H1 (cell line): ENCODE measurements around the gene IQCN. TPM values are rescaled to one million over a fixed set of nuclear protein-coding genes. Genes with fewer than 3 reads are reported as not detected.

Experiments used
- CTCF ChIA-PET: fragments of 300-600 bp; sonication (Branson Sonifier 250); formaldehyde crosslinking; loops from one replicate; lab custom pipeline; 2021; ENCODE audit not compliant: partially characterized antibody; lab: Charles Lee
- POLR2A ChIA-PET: fragments of 300-600 bp; sonication (Branson Sonifier 250); formaldehyde crosslinking; loops from one replicate; lab custom pipeline; 2021; ENCODE audit warnings: inconsistent platforms; ENCODE audit not compliant: partially characterized antibody; lab: Charles Lee
- DNase-seq, 2 experiments: peaks; one replicate each; pipeline versions ENCODE4 v3.0.0 to v3.0.0-alpha.2; 2010 to 2022; ENCODE audit warnings: low spot score in 2 of 2, low read depth in 1 of 2, mixed read lengths in 1 of 2
- FAIRE-seq: peaks from 2 replicates; lab custom pipeline; 2011; peaks lifted over from hg19 to GRCh38; lab: Jason Lieb, UNC
- H2AFZ ChIP-seq: 2 replicates; pipeline ENCODE4 v1.8.1; 2012; ENCODE audit warnings: low read length, inconsistent platforms
- H2AK5ac ChIP-seq: 2 replicates; pipeline ENCODE4 v1.6.1; 2013; ENCODE audit warnings: low read depth, low read length
- H2BK120ac ChIP-seq: replicated peaks from 2 replicates; pipeline ENCODE3; 2013; ENCODE audit warnings: low read depth, low read length, inconsistent platforms
- H2BK12ac ChIP-seq: 2 replicates; pipeline ENCODE4 v1.6.1; 2013; ENCODE audit warnings: low read depth, low read length
- H2BK15ac ChIP-seq: 2 replicates; pipeline ENCODE4 v1.6.1; 2013; ENCODE audit warnings: low read length
- H2BK20ac ChIP-seq: 2 replicates; pipeline ENCODE4 v1.6.1; 2013; ENCODE audit warnings: low read length
- H2BK5ac ChIP-seq: 2 replicates; pipeline ENCODE4 v1.6.1; 2013; ENCODE audit warnings: low read depth, low read length
- H3K14ac ChIP-seq: 2 replicates; pipeline ENCODE4 v1.6.1; 2013; ENCODE audit warnings: inconsistent platforms; ENCODE audit not compliant: insufficient read length
- H3K18ac ChIP-seq: 2 replicates; pipeline ENCODE4 v1.6.1; 2013; ENCODE audit warnings: low read length; ENCODE audit errors: extremely low read depth
- H3K23ac ChIP-seq: 2 replicates; pipeline ENCODE4 v1.6.1; 2013; ENCODE audit warnings: inconsistent platforms; ENCODE audit not compliant: insufficient read length
- H3K23me2 ChIP-seq: 2 replicates; pipeline ENCODE4 v1.6.1; 2013; ENCODE audit warnings: low read depth, low read length
- H3K27ac ChIP-seq: 2 replicates; pipeline ENCODE4 v1.6.1; 2011; ENCODE audit warnings: low read depth, low read length, inconsistent platforms
- H3K27me3 ChIP-seq, 4 experiments: replicated peaks in 1 of 4; 1 replicate in 1 of 4; 2 replicates in 3 of 4; pipeline versions ENCODE4 v1.6.1 to v1.8.1; 2011 to 2013; ENCODE audit warnings: low read length in 3 of 4, mild to moderate bottlenecking in 3 of 4, inconsistent platforms in 2 of 4, mixed read lengths in 2 of 4, moderate library complexity in 1 of 4; ENCODE audit not compliant: control insufficient read depth in 3 of 4, insufficient read depth in 3 of 4; ENCODE audit errors: extremely low read depth in 1 of 4
- H3K36me3 ChIP-seq, 4 experiments: 2 replicates each; pipeline versions ENCODE4 v1.6.1 to v1.8.1; 2011 to 2013; ENCODE audit warnings: mild to moderate bottlenecking in 4 of 4, low read length in 3 of 4, moderate library complexity in 2 of 4, control low read depth in 1 of 4, inconsistent platforms in 1 of 4; ENCODE audit not compliant: insufficient read depth in 4 of 4, control insufficient read depth in 2 of 4
- H3K4ac ChIP-seq: replicated peaks from 2 replicates; pipeline ENCODE3; 2013; ENCODE audit warnings: low read length, low read depth, mixed read lengths, inconsistent platforms; ENCODE audit not compliant: insufficient read length
- H3K4me1 ChIP-seq, 4 experiments: replicated peaks in 1 of 4; 1 replicate in 1 of 4; 2 replicates in 3 of 4; pipeline versions ENCODE4 v1.6.1 to v1.8.1; 2011 to 2013; ENCODE audit warnings: low read length in 3 of 4, inconsistent platforms in 2 of 4, mixed read lengths in 1 of 4; ENCODE audit not compliant: insufficient read depth in 4 of 4, control insufficient read depth in 3 of 4
- H3K4me2 ChIP-seq, 2 experiments: 2 replicates each; pipeline versions ENCODE4 v1.6.1 to v1.8.1; 2011 to 2013; ENCODE audit warnings: low read depth in 2 of 2, low read length in 2 of 2, control low read depth in 1 of 2, inconsistent platforms in 1 of 2, mild to moderate bottlenecking in 1 of 2; ENCODE audit not compliant: insufficient read depth in 1 of 2
- H3K4me3 ChIP-seq, 4 experiments: fragments of 200-600, 300-600 bp in 1 of 4; sonication (generic), shearing (Covaris generic), sonication (Bioruptor Twin) in 1 of 4; 2 replicates each; pipeline versions ENCODE4 v1.5.1 to v1.8.1; 2011 to 2016; ENCODE audit warnings: low read length in 4 of 4, low read depth in 3 of 4, control low read depth in 2 of 4, inconsistent platforms in 2 of 4, mild to moderate bottlenecking in 2 of 4, mixed read lengths in 1 of 4, moderate library complexity in 1 of 4; ENCODE audit not compliant: insufficient read depth in 2 of 4; ENCODE audit errors: extremely low read depth in 1 of 4
- H3K56ac ChIP-seq: replicated peaks from 2 replicates; pipeline ENCODE3; 2013; ENCODE audit warnings: low read depth, mild to moderate bottlenecking, mixed read lengths, low read length, inconsistent platforms; ENCODE audit not compliant: insufficient read length
- H3K79me1 ChIP-seq: 2 replicates; pipeline ENCODE4 v1.6.1; 2013; ENCODE audit warnings: low read depth, low read length, control low read depth
- H3K79me2 ChIP-seq, 2 experiments: 2 replicates each; pipeline versions ENCODE4 v1.6.1 to v1.8.1; 2012 to 2013; ENCODE audit warnings: low read length in 2 of 2, mild to moderate bottlenecking in 2 of 2, inconsistent platforms in 1 of 2; ENCODE audit not compliant: insufficient read depth in 2 of 2, control insufficient read depth in 1 of 2
- H3K9ac ChIP-seq, 4 experiments: replicated peaks in 1 of 4; 1 replicate in 1 of 4; 2 replicates in 3 of 4; pipeline versions ENCODE4 v1.6.1 to v1.8.1; 2011 to 2013; ENCODE audit warnings: low read depth in 3 of 4, low read length in 3 of 4, control low read depth in 2 of 4, mild to moderate bottlenecking in 2 of 4, moderate library complexity in 2 of 4, inconsistent platforms in 1 of 4; ENCODE audit errors: extremely low read depth in 1 of 4
- H3K9me3 ChIP-seq, 2 experiments: 2 replicates each; pipeline versions ENCODE4 v1.6.1 to v1.8.1; 2012 to 2013; ENCODE audit warnings: mild to moderate bottlenecking in 2 of 2, moderate library complexity in 2 of 2, control low read depth in 1 of 2, inconsistent platforms in 1 of 2, low read depth in 1 of 2, low read length in 1 of 2, mixed read lengths in 1 of 2; ENCODE audit not compliant: insufficient read depth in 2 of 2
- H4K20me1 ChIP-seq, 2 experiments: replicated peaks in 1 of 2; 2 replicates each; pipeline versions ENCODE3 to v1.8.1; 2011 to 2013; ENCODE audit warnings: inconsistent platforms in 2 of 2, low read length in 2 of 2, mild to moderate bottlenecking in 1 of 2; ENCODE audit not compliant: insufficient read depth in 2 of 2, control insufficient read depth in 1 of 2
- H4K5ac ChIP-seq: 2 replicates; pipeline ENCODE4 v1.6.1; 2013; ENCODE audit warnings: low read length, low read depth, mixed read lengths, inconsistent platforms; ENCODE audit not compliant: insufficient read length
- H4K8ac ChIP-seq: 2 replicates; pipeline ENCODE4 v1.8.0; 2013; ENCODE audit warnings: mild to moderate bottlenecking, moderate library complexity, low read length, inconsistent platforms; ENCODE audit not compliant: insufficient read depth; ENCODE audit errors: extremely low read depth
- H4K91ac ChIP-seq: replicated peaks from 2 replicates; pipeline ENCODE3; 2013; ENCODE audit warnings: low read length, mixed read lengths, inconsistent platforms; ENCODE audit not compliant: insufficient read length
- BACH1 ChIP-seq: IDR thresholded peaks from 2 replicates; pipeline ENCODE4 v1.6.1; 2012; ENCODE audit warnings: low read length, improper control_type of control experiment
- JUND ChIP-seq: IDR thresholded peaks from 2 replicates; pipeline ENCODE4 v1.6.1; 2011; ENCODE audit warnings: mild to moderate bottlenecking, improper control_type of control experiment, low read length
- MAFK ChIP-seq: IDR thresholded peaks from 2 replicates; pipeline ENCODE4 v1.6.1; 2012; ENCODE audit warnings: low read depth, mild to moderate bottlenecking, improper control_type of control experiment, low read length
- POLR2A ChIP-seq, 2 experiments: IDR thresholded peaks; 1 replicate in 1 of 2; 2 replicates in 1 of 2; pipeline ENCODE4 v1.6.1; 2011; ENCODE audit warnings: low read depth in 2 of 2, low read length in 2 of 2, mild to moderate bottlenecking in 2 of 2; ENCODE audit errors: control extremely low read depth in 1 of 2
- POU5F1 ChIP-seq: IDR thresholded peaks from 2 replicates; pipeline ENCODE4 v1.6.1; 2011; ENCODE audit warnings: low read depth, mild to moderate bottlenecking, low read length, moderate library complexity
- SIN3A ChIP-seq, 2 experiments: IDR thresholded peaks in 1 of 2; conservative IDR thresholded peaks in 1 of 2; 2 replicates each; pipeline ENCODE4 v1.6.1; 2011 to 2012; ENCODE audit warnings: low read length in 2 of 2, improper control_type of control experiment in 1 of 2, low read depth in 1 of 2, mild to moderate bottlenecking in 1 of 2
- SIX5 ChIP-seq: IDR thresholded peaks from 2 replicates; pipeline ENCODE4 v1.6.1; 2011; ENCODE audit warnings: mild to moderate bottlenecking, low read depth, low read length
- SP1 ChIP-seq: IDR thresholded peaks from 2 replicates; pipeline ENCODE4 v1.6.1; 2011; ENCODE audit warnings: low read depth, low read length
- TAF1 ChIP-seq: IDR thresholded peaks from 2 replicates; pipeline ENCODE4 v1.6.1; 2011; ENCODE audit warnings: mild to moderate bottlenecking, low read depth, low read length
- TBP ChIP-seq: IDR thresholded peaks from 2 replicates; pipeline ENCODE4 v1.6.1; 2011; ENCODE audit warnings: low read depth, low read length, improper control_type of control experiment
- WGBS, 2 experiments: shearing (Covaris generic) in 1 of 2; methylation state at CpG; one replicate each; pipeline versions ENCODE4 v1.1.6 to v1.1.7; 2013 to 2015; ENCODE audit warnings: low lambda C conversion rate in 2 of 2, mixed read lengths in 2 of 2, inconsistent platforms in 1 of 2, low coverage in 1 of 2, missing lambda C conversion rate in 1 of 2; ENCODE audit not compliant: insufficient replicate concordance in 2 of 2, insufficient coverage in 1 of 2, insufficient read length in 1 of 2; ENCODE audit errors: extremely low coverage in 1 of 2, missing lambda C conversion rate in 1 of 2; 5-methylcytosine and 5-hydroxymethylcytosine counted together
- polyA plus RNA-seq, 7 experiments: library from polyadenylated mRNA; depleted of rRNA in 3 of 7; stranded (reverse) in 5 of 7; unstranded in 2 of 7; fragments of >200 nt in 5 of 7; fragments of 200-250 nt in 2 of 7; gene quantifications; 1 replicate in 5 of 7; 2 replicates in 1 of 7; 4 replicates in 1 of 7; pipeline versions ENCODE4 v1.2.1 to v1.2.3, GENCODE V29; 2011 to 2013; ENCODE audit warnings: missing spikeins in 2 of 7, mixed read lengths in 2 of 7
- total RNA-seq: library from RNA; stranded (reverse); fragmentation: NEBNext Ultra II Directional; extraction: Animal tissue kit (Norgen Biotek cat#: 25700); gene quantifications from 2 replicates; pipeline ENCODE4 v1.2.1, GENCODE V29; 2021

IQCN gene
- total and polyA plus RNA-seq, 2 of the 8 experiments (the other 6 are each of a cell fraction or from before 2014, with no cell fraction given): 0.36 to 1.0 TPM

- Histone ChIP-seq H3K14ac (no peak overlapping the region), H3K23ac (no peak overlapping the region), H2BK20ac (no peak overlapping the region), H3K36me3 (peaks cover 0 to 5% (median 3%) of the 10 kb centered on the region in 4 experiments; a peak in 3 of 8 replicates), H2AK5ac (no peak overlapping the region), H2BK120ac (no peak overlapping the region), H2AFZ (no peak overlapping the region), H3K79me1 (peaks cover 16% of the 10 kb centered on the region; the same call in 1 of the 2 replicates), H4K5ac (no peak overlapping the region), H3K4me3 (peak overlapping the region; percentile 44 to 95 (median 89); a peak in 7 of 8 replicates), H3K79me2 (peaks cover 0 to 28% of the 10 kb centered on the region in 2 experiments; a peak in 3 of 4 replicates), H4K8ac (no peak overlapping the region), H4K91ac (no peak overlapping the region), H3K4me2 (peak overlapping the region; percentile 44 to 71), H4K20me1 (peaks cover 9 to 24% of the 10 kb centered on the region in 2 experiments), H3K9ac (peak overlapping the region in 2 of 4 experiments; percentile 60 to 63; a peak in 4 of 7 replicates), H3K23me2 (peaks cover 10% of the 10 kb centered on the region; the same call in 1 of the 2 replicates), H2BK15ac (no peak overlapping the region), H3K27me3 (no peaks in the 10 kb centered on the region), H3K4me1 (peaks cover 4 to 14% (median 10%) of the 10 kb centered on the region in 4 experiments; a peak in 6 of 7 replicates), H3K9me3 (no peaks in the 10 kb centered on the region), H3K56ac (no peak overlapping the region), H2BK5ac (no peak overlapping the region), H2BK12ac (no peak overlapping the region), H3K18ac (no peak overlapping the region), H3K4ac (no peak overlapping the region), H3K27ac (no peak overlapping the region)
- ChIA-PET POLR2A (interaction anchor here (0.5 to 10.3 kb wide), 21 partner anchors 9 to 395 kb away, joined by 3 to 237 read pairs (median 15); partner anchors contain the start of genes LSM4, MPV17L2, PGPEP1 and RAB3A), CTCF (interaction anchor here (0.6 to 13.6 kb wide), 53 partner anchors 8 to 504 kb away, joined by 3 to 242 read pairs (median 7); partner anchors contain the start of genes GDF15, LSM4 and PDE4C)
- DNase-seq (no peak), FAIRE-seq (no peak)
- WGBS, 2 experiments: 84% methylated on average over 10 of the region's 10 CpGs; no CpG with 5 or more reads in 1 of the 2 experiments
- TF ChIP-seq SP1 (no peak), JUND (no peak), POLR2A (IDR thresholded peaks at IDR 0.05; ENCODE audit: control extremely low read depth in 1 of 2, low read depth in 2 of 2, low read length in 2 of 2) (peak; percentile 30 to 52; a peak in 2 of 3 replicates), SIX5 (no peak), SIN3A (conservative IDR thresholded peaks at IDR 0.05 in 1 of 2, IDR thresholded peaks at IDR 0.05 in 1 of 2; ENCODE audit: low read depth in 1 of 2, low read length in 2 of 2) (0 out of 4 replicates have a peak, but pooled peaks of 1 of the 2 experiments have one; percentile 14), MAFK (no peak), TAF1 (no peak), BACH1 (no peak), TBP (no peak), POU5F1 (no peak)
Measured at GRCh38 chr19:18278521-18279265, 4.4 kb upstream of the IQCN start.
